ENCODE results near the gene TBC1D24. TPM values are rescaled to one million over a fixed set of nuclear protein-coding genes. Genes with fewer than 3 reads are reported as not detected.

Gene TBC1D24
- total and polyA plus RNA-seq, 9 of the 15 experiments (the other 6 are each of a cell fraction or from before 2014, with no cell fraction given): 1.7 to 22.6 (median 7.2) TPM

DNA sequence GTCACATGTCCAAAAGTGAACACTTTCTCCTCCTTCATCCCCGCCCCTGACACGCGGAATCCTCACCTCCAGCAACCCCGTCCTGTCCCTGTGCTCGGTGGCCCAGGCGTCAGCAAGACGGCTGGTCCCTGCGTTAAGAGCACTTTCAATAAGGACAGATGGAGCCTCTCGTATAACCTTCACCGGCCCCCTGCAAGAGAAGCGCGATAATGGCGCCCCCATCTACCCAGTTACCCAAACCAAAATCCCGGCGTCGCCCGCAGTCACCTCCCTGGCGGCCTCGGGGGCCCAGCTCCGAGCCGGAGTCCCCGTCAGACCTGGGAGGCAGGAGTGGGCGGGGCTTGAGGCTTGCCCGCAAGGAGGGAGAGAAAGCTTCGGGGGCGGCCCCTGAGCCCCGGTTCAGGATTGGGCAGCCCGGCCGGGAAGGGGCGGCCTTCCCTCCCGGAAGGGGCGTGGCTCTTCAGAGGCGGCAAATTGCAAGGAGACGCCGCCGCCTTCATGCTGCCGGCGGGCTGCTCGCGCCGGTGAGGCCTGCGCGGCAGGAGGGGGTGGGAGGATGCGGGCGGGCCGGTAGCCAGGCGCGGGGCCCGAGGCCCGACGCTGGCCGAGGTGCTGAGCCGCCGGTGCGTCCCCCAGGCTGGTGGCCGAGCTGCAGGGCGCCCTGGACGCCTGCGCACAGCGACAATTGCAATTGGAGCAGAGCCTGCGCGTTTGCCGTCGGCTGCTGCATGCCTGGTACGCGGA is 15.1 kb upstream of the TBC1D24 start, which contains the start of gene TEDC2 (continued):
- no peak for TF ChIP-seq ZNF444 (CRISPR knock-in tag; IDR thresholded peaks at IDR 0.05)
- peak; percentile 51; the same call in 1 of the 2 replicates for TF ChIP-seq JUND (IDR thresholded peaks at IDR 0.05; ENCODE audit: borderline replicate concordance, low read depth, low read length)
- TF ChIP-seq JUND (tag; IDR thresholded peaks at IDR 0.05; ENCODE audit: borderline replicate concordance, low read depth, low read length): no peak; the same call in 2 of the 3 replicates
- peak; percentile 42 for TF ChIP-seq NFYB (IDR thresholded peaks at IDR 0.05; ENCODE audit: extremely low read depth, insufficient read length)
- TF ChIP-seq RBM39 (optimal IDR thresholded peaks at IDR 0.05; ENCODE audit: low read depth, low read length): peak; percentile 53
- TF ChIP-seq RFX5 (IDR thresholded peaks at IDR 0.05; ENCODE audit: low read depth, low read length): 0 out of 2 replicates have a peak, but pooled peaks have one; percentile 27
- TF ChIP-seq, protein P1, sequence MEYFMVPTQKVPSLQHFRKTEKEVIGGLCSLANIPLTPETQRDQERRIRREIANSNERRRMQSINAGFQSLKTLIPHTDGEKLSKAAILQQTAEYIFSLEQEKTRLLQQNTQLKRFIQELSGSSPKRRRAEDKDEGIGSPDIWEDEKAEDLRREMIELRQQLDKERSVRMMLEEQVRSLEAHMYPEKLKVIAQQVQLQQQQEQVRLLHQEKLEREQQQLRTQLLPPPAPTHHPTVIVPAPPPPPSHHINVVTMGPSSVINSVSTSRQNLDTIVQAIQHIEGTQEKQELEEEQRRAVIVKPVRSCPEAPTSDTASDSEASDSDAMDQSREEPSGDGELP (CRISPR knock-in tag; IDR thresholded peaks at IDR 0.05; ENCODE audit: borderline replicate concordance): peak; percentile 63
- TF ChIP-seq, protein P2, sequence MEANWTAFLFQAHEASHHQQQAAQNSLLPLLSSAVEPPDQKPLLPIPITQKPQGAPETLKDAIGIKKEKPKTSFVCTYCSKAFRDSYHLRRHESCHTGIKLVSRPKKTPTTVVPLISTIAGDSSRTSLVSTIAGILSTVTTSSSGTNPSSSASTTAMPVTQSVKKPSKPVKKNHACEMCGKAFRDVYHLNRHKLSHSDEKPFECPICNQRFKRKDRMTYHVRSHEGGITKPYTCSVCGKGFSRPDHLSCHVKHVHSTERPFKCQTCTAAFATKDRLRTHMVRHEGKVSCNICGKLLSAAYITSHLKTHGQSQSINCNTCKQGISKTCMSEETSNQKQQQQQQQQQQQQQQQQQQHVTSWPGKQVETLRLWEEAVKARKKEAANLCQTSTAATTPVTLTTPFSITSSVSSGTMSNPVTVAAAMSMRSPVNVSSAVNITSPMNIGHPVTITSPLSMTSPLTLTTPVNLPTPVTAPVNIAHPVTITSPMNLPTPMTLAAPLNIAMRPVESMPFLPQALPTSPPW (CRISPR knock-in tag; IDR thresholded peaks at IDR 0.05): peak; percentile 75
- TF ChIP-seq MEF2D (tag; conservative IDR thresholded peaks at IDR 0.05; ENCODE audit: low read depth): no peak
- TF ChIP-seq, protein P3, sequence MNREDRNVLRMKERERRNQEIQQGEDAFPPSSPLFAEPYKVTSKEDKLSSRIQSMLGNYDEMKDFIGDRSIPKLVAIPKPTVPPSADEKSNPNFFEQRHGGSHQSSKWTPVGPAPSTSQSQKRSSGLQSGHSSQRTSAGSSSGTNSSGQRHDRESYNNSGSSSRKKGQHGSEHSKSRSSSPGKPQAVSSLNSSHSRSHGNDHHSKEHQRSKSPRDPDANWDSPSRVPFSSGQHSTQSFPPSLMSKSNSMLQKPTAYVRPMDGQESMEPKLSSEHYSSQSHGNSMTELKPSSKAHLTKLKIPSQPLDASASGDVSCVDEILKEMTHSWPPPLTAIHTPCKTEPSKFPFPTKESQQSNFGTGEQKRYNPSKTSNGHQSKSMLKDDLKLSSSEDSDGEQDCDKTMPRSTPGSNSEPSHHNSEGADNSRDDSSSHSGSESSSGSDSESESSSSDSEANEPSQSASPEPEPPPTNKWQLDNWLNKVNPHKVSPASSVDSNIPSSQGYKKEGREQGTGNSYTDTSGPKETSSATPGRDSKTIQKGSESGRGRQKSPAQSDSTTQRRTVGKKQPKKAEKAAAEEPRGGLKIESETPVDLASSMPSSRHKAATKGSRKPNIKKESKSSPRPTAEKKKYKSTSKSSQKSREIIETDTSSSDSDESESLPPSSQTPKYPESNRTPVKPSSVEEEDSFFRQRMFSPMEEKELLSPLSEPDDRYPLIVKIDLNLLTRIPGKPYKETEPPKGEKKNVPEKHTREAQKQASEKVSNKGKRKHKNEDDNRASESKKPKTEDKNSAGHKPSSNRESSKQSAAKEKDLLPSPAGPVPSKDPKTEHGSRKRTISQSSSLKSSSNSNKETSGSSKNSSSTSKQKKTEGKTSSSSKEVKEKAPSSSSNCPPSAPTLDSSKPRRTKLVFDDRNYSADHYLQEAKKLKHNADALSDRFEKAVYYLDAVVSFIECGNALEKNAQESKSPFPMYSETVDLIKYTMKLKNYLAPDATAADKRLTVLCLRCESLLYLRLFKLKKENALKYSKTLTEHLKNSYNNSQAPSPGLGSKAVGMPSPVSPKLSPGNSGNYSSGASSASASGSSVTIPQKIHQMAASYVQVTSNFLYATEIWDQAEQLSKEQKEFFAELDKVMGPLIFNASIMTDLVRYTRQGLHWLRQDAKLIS (CRISPR knock-in tag; IDR thresholded peaks at IDR 0.05): 0 out of 2 replicates have a peak, but pooled peaks have one; percentile 53
- TF ChIP-seq ATF7 (IDR thresholded peaks at IDR 0.05): peak; percentile 60
- no peak for TF ChIP-seq ZNF124 (CRISPR knock-in tag; IDR thresholded peaks at IDR 0.05)
- TF ChIP-seq, protein P4, sequence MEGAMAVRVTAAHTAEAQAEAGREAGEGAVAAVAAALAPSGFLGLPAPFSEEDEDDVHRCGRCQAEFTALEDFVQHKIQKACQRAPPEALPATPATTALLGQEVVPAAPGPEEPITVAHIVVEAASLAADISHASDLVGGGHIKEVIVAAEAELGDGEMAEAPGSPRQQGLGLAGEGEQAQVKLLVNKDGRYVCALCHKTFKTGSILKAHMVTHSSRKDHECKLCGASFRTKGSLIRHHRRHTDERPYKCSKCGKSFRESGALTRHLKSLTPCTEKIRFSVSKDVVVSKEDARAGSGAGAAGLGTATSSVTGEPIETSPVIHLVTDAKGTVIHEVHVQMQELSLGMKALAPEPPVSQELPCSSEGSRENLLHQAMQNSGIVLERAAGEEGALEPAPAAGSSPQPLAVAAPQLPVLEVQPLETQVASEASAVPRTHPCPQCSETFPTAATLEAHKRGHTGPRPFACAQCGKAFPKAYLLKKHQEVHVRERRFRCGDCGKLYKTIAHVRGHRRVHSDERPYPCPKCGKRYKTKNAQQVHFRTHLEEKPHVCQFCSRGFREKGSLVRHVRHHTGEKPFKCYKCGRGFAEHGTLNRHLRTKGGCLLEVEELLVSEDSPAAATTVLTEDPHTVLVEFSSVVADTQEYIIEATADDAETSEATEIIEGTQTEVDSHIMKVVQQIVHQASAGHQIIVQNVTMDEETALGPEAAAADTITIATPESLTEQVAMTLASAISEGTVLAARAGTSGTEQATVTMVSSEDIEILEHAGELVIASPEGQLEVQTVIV (CRISPR knock-in tag; IDR thresholded peaks at IDR 0.05; ENCODE audit: borderline replicate concordance): no peak
- peak; percentile 93 for TF ChIP-seq GABPA (tag; conservative IDR thresholded peaks at IDR 0.05; ENCODE audit: low read depth)
- peak; percentile 91 for TF ChIP-seq SAP30 (IDR thresholded peaks at IDR 0.05; ENCODE audit: borderline replicate concordance, insufficient read depth, low read depth, low read length, poor library complexity, severe bottlenecking)
- TF ChIP-seq POLR2AphosphoS2 (IDR thresholded peaks at IDR 0.05; ENCODE audit: low read length): 0 out of 2 replicates have a peak, but pooled peaks have one; percentile 71
- no peak for TF ChIP-seq SIX5 (IDR thresholded peaks at IDR 0.05; ENCODE audit: borderline replicate concordance in 1 of 2, insufficient read depth in 1 of 2, low read depth in 1 of 2, low read length in 2 of 2)
- TF ChIP-seq ZBTB17 (CRISPR knock-in tag; IDR thresholded peaks at IDR 0.05): no peak
